HG03442 (cell line): ENCODE measurements around the gene FAM20A.

ENCODE experiments used
- ATAC-seq: cut with Tn5 transposase; IDR thresholded peaks from one replicate; pipeline ENCODE4 v1.9.1; 2021; ENCODE audit warnings: mild to moderate bottlenecking, moderate library complexity; ENCODE audit not compliant: unreplicated experiment

The FAM20A gene

GRCh38 chr17:68610554-68610953, 9.4 kb upstream of the FAM20A start:
- ATAC-seq, result no peak

- ATAC-seq, result no peak
These were observed 7.5 kb upstream of the FAM20A start for GRCh38 chr17:68608515-68609130.

GRCh38 chr17:68606451-68607307, 5.5 kb upstream of the FAM20A start:
- no peak for ATAC-seq

- ATAC-seq, result no peak
These were observed 4.7 kb upstream of the FAM20A start for GRCh38 chr17:68605914-68606313.

GRCh38 chr17:68603656-68604055, 2.5 kb upstream of the FAM20A start:
- no peak for ATAC-seq

GRCh38 chr17:68603027-68603426, 1.9 kb upstream of the FAM20A start:
- no peak for ATAC-seq

- no peak for ATAC-seq
These were observed 1.1 kb upstream of the FAM20A start for GRCh38 chr17:68602289-68602688.

GRCh38 chr17:68601565-68602288, 560 bp upstream of the FAM20A start:
- no peak for ATAC-seq

GRCh38 chr17:68600067-68600930, 868 bp downstream of the FAM20A start:
- ATAC-seq, result no peak

- ATAC-seq, result no peak
These were observed 1.6 kb downstream of the FAM20A start for GRCh38 chr17:68599552-68600066.

GRCh38 chr17:68599091-68599490, 2.1 kb downstream of the FAM20A start:
- ATAC-seq, result no peak

GRCh38 chr17:68598545-68598961, 2.6 kb downstream of the FAM20A start:
- ATAC-seq, result no peak

- ATAC-seq, result no peak
These were observed 3.1 kb downstream of the FAM20A start for GRCh38 chr17:68598074-68598473.

GRCh38 chr17:68596411-68596945, 4.7 kb downstream of the FAM20A start:
- no peak for ATAC-seq

GRCh38 chr17:68595986-68596385, 5.2 kb downstream of the FAM20A start:
- ATAC-seq, result no peak

GRCh38 chr17:68595496-68595895, 5.7 kb downstream of the FAM20A start:
- ATAC-seq, result no peak

GRCh38 chr17:68594552-68594951, 6.6 kb downstream of the FAM20A start:
- ATAC-seq, result no peak

GRCh38 chr17:68592682-68593641, 8.2 kb downstream of the FAM20A start:
- ATAC-seq, result no peak

- ATAC-seq, result no peak
These were observed 9.2 kb downstream of the FAM20A start for GRCh38 chr17:68592009-68592408.
